ENCODE measurements around the gene PIP5K1B.

DNA sequence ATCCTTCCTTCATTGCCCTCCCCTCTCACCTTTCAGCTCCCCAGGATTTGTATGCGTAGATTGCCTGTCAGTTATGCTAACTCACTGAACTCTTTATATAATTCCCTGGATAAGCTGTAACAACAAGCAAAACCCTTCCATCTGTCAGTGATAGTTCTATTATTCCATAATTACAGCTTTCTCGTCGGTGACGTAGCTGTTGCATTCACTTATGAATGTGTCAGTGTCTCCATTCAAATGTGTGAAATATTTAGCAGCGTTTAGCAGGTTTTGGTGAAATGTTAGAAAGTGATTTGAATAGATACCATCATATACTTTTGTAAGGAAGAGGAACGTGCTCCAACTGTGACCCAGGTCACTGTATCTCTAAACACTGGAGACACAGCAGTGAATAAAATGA, 45.2 kb downstream of the PIP5K1B start:
- TF ChIP-seq BCLAF1 (IDR thresholded peaks at IDR 0.05) (no peak), MTA1 (CRISPR knock-in tag; IDR thresholded peaks at IDR 0.05; ENCODE audit: borderline replicate concordance) (no peak), HOXA7 (CRISPR knock-in tag; IDR thresholded peaks at IDR 0.05) (no peak), CTCF (CRISPR knock-in tag; IDR thresholded peaks at IDR 0.05) (no peak)
